Esophagus muscularis mucosa (tissue), 4 donors: Measurements from ENCODE around the gene FREM2. TPM values are rescaled to one million over a fixed set of nuclear protein-coding genes. Genes with fewer than 3 reads are reported as not detected.

Experiments
- DNase-seq: peaks from one replicate; pipeline ENCODE4 v3.0.0-alpha.2; 2017; ENCODE audit errors: extremely low spot score
- H3K27ac ChIP-seq, 4 donors: fragments of 200-600 bp; sonication (generic); replicated peaks in 1 of 4; 1 replicate in 3 of 4; 2 replicates in 1 of 4; pipeline ENCODE4 v1.5.1; 2016 to 2019; ENCODE audit warnings: mild to moderate bottlenecking in 1 of 4
- H3K27me3 ChIP-seq, 4 donors: fragments of 200-600 bp; sonication (generic); one replicate each; pipeline versions ENCODE4 v1.5.1 to v1.6.0; 2016 to 2019
- H3K36me3 ChIP-seq, 4 donors: fragments of 200-600 bp; sonication (generic); one replicate each; pipeline ENCODE4 v1.5.1; 2016 to 2019
- H3K4me1 ChIP-seq, 4 donors: fragments of 200-600 bp; sonication (generic); one replicate each; pipeline ENCODE4 v1.5.1; 2016 to 2019
- H3K4me3 ChIP-seq, 4 donors: fragments of 200-600 bp; sonication (generic); 1 replicate in 2 of 4; 2 replicates in 2 of 4; pipeline ENCODE4 v1.5.1; 2016 to 2019; ENCODE audit warnings: mild to moderate bottlenecking in 4 of 4, moderate library complexity in 1 of 4
- H3K9me3 ChIP-seq, 4 donors: fragments of 200-600 bp; sonication (generic); 1 replicate in 3 of 4; 2 replicates in 1 of 4; pipeline ENCODE4 v1.5.1; 2016 to 2019
- EP300 ChIP-seq: sonication (generic); formaldehyde crosslinking; IDR thresholded peaks from one replicate; pipeline ENCODE4 v1.6.1; 2017; ENCODE audit warnings: antibody characterized with exemption
- POLR2A ChIP-seq: fragments of 450-650 bp; IDR thresholded peaks from one replicate; pipeline ENCODE4 v1.6.1; 2017; ENCODE audit warnings: antibody characterized with exemption, moderate library complexity, mild to moderate bottlenecking, low read depth
- POLR2AphosphoS5 ChIP-seq, 2 donors: sonication (generic); formaldehyde crosslinking; IDR thresholded peaks; one replicate each; pipeline ENCODE4 v1.6.1; 2017; ENCODE audit warnings: antibody characterized with exemption in 2 of 2
- WGBS: methylation state at CpG from one replicate; pipeline ENCODE4 v1.1.5; 2018; 5-methylcytosine and 5-hydroxymethylcytosine counted together
- intact Hi-C: fragments of 100-400 bp; cut with DNase I; formaldehyde crosslinking; loops from one replicate; pipeline ENCODE4 v1.15.1; 2023
- total RNA-seq, 4 donors: library from RNA; depleted of rRNA; stranded (reverse); fragments of >200 nt; gene quantifications; one replicate each; pipeline versions ENCODE4 v1.1.0 to v1.2.1, GENCODE V29; 2016
- TF ChIP-seq, protein P1 (sequence below), 3 experiments: fragments of 200-600 bp in 2 of 3; fragments of 450-650 bp in 1 of 3; sonication (generic) in 2 of 3; IDR thresholded peaks; one replicate each; pipeline ENCODE4 v1.5.1; 2017 to 2019; ENCODE audit warnings: antibody characterized with exemption in 3 of 3, mild to moderate bottlenecking in 2 of 3, moderate library complexity in 1 of 3

FREM2 gene
- total RNA-seq, 4 donors from 2014 or later: 0.13 to 0.34 (median 0.33) TPM; not detected in 1

DNA sequence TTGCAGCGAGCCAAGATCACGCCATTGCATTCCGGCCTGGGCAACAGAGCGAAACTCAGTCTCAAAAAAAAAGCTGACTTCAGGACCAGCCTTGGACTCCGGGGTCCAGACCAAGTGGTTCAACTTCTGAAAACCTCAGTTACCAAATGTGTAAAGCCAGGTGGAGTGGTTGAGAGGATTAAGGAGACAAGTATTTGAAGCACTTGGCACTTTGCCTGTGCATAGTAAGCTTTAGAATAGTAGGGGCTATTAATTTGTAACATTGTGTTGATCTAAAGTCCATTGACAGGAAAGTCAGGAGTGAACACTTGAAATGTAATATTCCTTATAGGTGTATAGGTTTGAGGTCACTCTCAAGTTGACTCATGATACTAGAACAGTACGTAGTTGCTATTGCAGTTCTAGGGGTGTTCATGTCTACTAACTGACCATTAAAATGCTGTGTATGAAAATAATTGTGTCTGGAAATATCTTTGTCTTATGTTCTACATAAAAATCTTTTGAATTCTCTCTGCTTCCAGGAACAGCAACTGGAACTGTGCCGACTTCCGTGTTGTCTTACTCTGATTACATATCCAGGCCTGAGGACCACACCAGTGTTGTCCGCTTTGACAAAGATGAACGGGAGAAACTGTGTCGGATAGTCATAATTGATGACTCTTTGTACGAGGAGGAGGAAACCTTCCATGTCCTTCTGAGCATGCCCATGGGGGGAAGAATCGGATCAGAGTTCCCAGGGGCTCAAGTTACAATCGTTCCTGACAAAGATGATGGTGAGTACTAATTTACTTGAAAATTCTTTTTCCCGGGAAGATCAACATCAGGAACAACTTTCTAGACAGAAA, 97.4 kb downstream of the FREM2 start:
- intact Hi-C loops: no loop called here
- H3K4me3 ChIP-seq: no peak overlapping the region
- H3K9me3 ChIP-seq: no peaks in the 10 kb centered on the region
- no peaks in the 10 kb centered on the region for H3K36me3 ChIP-seq
- WGBS: 75% methylated on average over 15 of the region's 15 CpGs
- H3K27ac ChIP-seq: no peak overlapping the region
- no peaks in the 10 kb centered on the region for H3K4me1 ChIP-seq
- no peak for DNase-seq
- no peaks in the 10 kb centered on the region for H3K27me3 ChIP-seq
- TF ChIP-seq EP300 (no peak), POLR2AphosphoS5 (IDR thresholded peaks at IDR 0.05) (no peak), POLR2A (no peak)
- TF ChIP-seq, protein P1, sequence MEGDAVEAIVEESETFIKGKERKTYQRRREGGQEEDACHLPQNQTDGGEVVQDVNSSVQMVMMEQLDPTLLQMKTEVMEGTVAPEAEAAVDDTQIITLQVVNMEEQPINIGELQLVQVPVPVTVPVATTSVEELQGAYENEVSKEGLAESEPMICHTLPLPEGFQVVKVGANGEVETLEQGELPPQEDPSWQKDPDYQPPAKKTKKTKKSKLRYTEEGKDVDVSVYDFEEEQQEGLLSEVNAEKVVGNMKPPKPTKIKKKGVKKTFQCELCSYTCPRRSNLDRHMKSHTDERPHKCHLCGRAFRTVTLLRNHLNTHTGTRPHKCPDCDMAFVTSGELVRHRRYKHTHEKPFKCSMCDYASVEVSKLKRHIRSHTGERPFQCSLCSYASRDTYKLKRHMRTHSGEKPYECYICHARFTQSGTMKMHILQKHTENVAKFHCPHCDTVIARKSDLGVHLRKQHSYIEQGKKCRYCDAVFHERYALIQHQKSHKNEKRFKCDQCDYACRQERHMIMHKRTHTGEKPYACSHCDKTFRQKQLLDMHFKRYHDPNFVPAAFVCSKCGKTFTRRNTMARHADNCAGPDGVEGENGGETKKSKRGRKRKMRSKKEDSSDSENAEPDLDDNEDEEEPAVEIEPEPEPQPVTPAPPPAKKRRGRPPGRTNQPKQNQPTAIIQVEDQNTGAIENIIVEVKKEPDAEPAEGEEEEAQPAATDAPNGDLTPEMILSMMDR (IDR thresholded peaks at IDR 0.05): no peak

DNA sequence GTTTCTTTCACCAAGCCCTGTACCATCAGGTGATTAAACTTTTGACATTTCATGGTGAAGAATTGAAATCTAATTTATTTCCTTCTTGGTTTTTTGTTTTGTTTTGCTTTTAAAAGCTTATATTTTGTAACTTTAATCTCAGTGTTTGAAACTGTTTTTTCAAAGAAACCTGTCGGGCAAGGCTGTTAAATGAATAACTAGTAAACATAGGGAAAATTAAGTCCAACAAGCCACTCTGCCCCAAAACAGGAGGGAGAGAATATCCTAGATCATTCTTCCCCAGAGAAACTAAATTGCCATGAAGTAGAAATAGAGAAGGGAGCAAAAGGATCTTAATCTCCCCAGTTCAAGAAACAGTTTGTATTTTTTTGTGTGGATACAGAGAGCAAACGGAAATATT, 98.2 kb downstream of the FREM2 start:
- no peak for DNase-seq
- 78% methylated on average over 2 of the region's 2 CpGs for WGBS
- H3K27me3 ChIP-seq: no peaks in the 10 kb centered on the region
- TF ChIP-seq POLR2AphosphoS5 (IDR thresholded peaks at IDR 0.05): no peak
- TF ChIP-seq POLR2A: no peak
- TF ChIP-seq EP300: no peak
- TF ChIP-seq, protein P1 (IDR thresholded peaks at IDR 0.05): no peak
- no peak overlapping the region for H3K4me3 ChIP-seq
- H3K4me1 ChIP-seq: no peaks in the 10 kb centered on the region
- no peak overlapping the region for H3K27ac ChIP-seq
- H3K9me3 ChIP-seq: no peaks in the 10 kb centered on the region
- intact Hi-C loops: no loop called here
- H3K36me3 ChIP-seq: no peaks in the 10 kb centered on the region

DNA sequence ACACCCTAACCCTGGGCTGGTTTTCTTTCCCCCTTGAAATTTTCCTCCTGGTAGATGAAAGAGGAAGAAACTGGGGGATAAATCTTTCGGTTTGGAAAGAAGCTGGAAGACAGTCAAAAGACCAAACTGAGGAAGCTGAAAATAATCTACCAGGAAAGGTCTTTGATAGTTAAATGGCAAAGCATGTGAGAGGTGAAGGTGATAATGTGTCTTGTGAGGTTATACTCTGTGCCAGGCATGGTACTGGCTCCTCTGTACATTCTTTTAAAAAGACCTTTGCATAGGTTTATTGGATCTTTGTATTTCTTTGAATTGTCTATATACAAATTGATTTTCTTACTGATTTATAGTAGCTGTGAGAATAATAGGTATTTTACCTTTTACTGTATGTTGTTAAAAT, 98.6 kb downstream of the FREM2 start:
- 33% methylated on average over 1 of the region's 1 CpG for WGBS
- Histone ChIP-seq H3K9me3 (no peaks in the 10 kb centered on the region), H3K4me3 (no peak overlapping the region), H3K36me3 (no peaks in the 10 kb centered on the region), H3K27me3 (no peaks in the 10 kb centered on the region), H3K4me1 (no peaks in the 10 kb centered on the region), H3K27ac (no peak overlapping the region)
- TF ChIP-seq POLR2AphosphoS5 (IDR thresholded peaks at IDR 0.05) (no peak), POLR2A (no peak), EP300 (no peak)
- TF ChIP-seq, protein P1 (IDR thresholded peaks at IDR 0.05): no peak
- DNase-seq: no peak
- intact Hi-C loops: no loop called here

DNA sequence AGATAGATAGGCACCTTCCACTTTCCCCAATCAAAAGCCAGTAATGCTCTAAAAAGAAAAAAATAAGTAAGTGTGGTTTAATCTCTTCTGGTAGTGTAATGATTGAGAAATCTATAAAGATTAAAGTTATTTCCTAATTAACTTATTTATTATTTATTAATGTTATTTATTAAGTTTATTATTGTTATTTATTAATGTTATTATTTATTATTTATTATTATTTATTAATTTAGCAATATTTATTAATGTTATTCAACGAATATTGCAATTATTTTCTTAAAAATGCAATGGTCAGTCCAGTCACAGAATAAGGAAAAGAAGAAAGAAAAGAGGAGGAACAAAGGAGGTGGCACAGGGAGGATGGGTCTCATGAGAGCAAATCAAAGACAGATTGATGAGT, 100.7 kb downstream of the FREM2 start:
- TF ChIP-seq EP300 (no peak), POLR2A (no peak), POLR2AphosphoS5 (IDR thresholded peaks at IDR 0.05) (no peak)
- TF ChIP-seq, protein P1 (IDR thresholded peaks at IDR 0.05): no peak
- intact Hi-C loops: no loop called here
- no peak for DNase-seq
- Histone ChIP-seq H3K27ac (no peak overlapping the region), H3K36me3 (no peaks in the 10 kb centered on the region), H3K4me3 (no peak overlapping the region), H3K4me1 (no peaks in the 10 kb centered on the region), H3K27me3 (no peaks in the 10 kb centered on the region), H3K9me3 (no peaks in the 10 kb centered on the region)
- 73% methylated on average over 1 of the region's 1 CpG for WGBS

DNA sequence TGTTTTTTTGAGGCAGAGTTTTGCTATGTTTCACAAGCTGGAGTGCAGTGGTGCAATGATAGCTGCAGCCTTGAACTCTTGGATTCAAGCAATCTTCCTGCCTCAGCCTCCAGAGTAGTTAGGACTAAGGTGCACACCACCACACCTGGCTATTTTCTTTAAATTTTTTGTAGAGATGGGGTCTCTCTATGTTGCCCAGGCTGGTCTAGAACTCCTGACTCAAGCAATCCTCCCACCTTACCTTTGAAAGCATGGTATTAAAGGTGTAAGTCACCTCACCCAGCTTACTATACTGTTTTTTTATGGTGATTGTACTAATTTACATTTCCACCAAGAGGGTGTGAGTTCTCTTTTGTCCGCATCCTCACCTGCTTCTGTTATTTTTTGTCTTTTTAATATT, 110.0 kb downstream of the FREM2 start:
- Histone ChIP-seq H3K27ac (no peak overlapping the region), H3K4me1 (no peaks in the 10 kb centered on the region), H3K27me3 (no peaks in the 10 kb centered on the region), H3K36me3 (no peaks in the 10 kb centered on the region), H3K9me3 (peaks cover 0 to 4% (median 1%) of the 10 kb centered on the region in 4 donors), H3K4me3 (no peak overlapping the region)
- DNase-seq: no peak
- intact Hi-C loops: no loop called here
- TF ChIP-seq, protein P1 (IDR thresholded peaks at IDR 0.05): no peak
- TF ChIP-seq POLR2AphosphoS5 (IDR thresholded peaks at IDR 0.05) (no peak), POLR2A (no peak), EP300 (no peak)
- 100% methylated on average over 1 of the region's 1 CpG for WGBS
